Trophoblast cell (in vitro differentiated cells and primary cell): ENCODE data around the gene CDC6.

ENCODE experiments used
- DNase-seq, 2 donors: peaks; one replicate each; pipeline ENCODE4 v3.0.0-alpha.2; 2016
- H2AFZ ChIP-seq: 2 replicates; pipeline ENCODE4 v1.6.1; 2013; ENCODE audit warnings: low read length, moderate library complexity, mild to moderate bottlenecking; ENCODE audit not compliant: insufficient read depth, poor library complexity
- H2AK5ac ChIP-seq: 2 replicates; pipeline ENCODE4 v1.6.1; 2013; ENCODE audit warnings: mild to moderate bottlenecking, low read length
- H2BK120ac ChIP-seq: 2 replicates; pipeline ENCODE4 v1.6.1; 2013; ENCODE audit warnings: low read length, mild to moderate bottlenecking, moderate library complexity; ENCODE audit not compliant: insufficient read depth, poor library complexity
- H2BK12ac ChIP-seq: 2 replicates; pipeline ENCODE4 v1.6.1; 2013; ENCODE audit warnings: mild to moderate bottlenecking, low read length, moderate library complexity
- H2BK5ac ChIP-seq: 2 replicates; pipeline ENCODE4 v1.6.1; 2013; ENCODE audit warnings: low read length, low read depth, moderate library complexity, mild to moderate bottlenecking; ENCODE audit not compliant: poor library complexity
- H3K14ac ChIP-seq: 2 replicates; pipeline ENCODE4 v1.6.1; 2013; ENCODE audit warnings: mild to moderate bottlenecking, low read length
- H3K18ac ChIP-seq: 2 replicates; pipeline ENCODE4 v1.6.1; 2013; ENCODE audit warnings: mild to moderate bottlenecking, low read length
- H3K23ac ChIP-seq: 2 replicates; pipeline ENCODE4 v1.6.1; 2013; ENCODE audit warnings: low read length
- H3K27ac ChIP-seq: 2 replicates; pipeline ENCODE4 v1.5.1; 2013; ENCODE audit warnings: low read depth, mild to moderate bottlenecking, inconsistent platforms, low read length, moderate library complexity
- H3K27me3 ChIP-seq: 2 replicates; pipeline ENCODE4 v1.6.1; 2013; ENCODE audit warnings: inconsistent platforms, mild to moderate bottlenecking, low read length, moderate library complexity; ENCODE audit not compliant: insufficient read depth
- H3K36me3 ChIP-seq, 2 experiments: 1 replicate in 1 of 2; 2 replicates in 1 of 2; pipeline ENCODE4 v1.6.1; 2013; ENCODE audit warnings: low read length in 2 of 2, mild to moderate bottlenecking in 2 of 2, moderate library complexity in 1 of 2; ENCODE audit not compliant: insufficient read depth in 2 of 2, control insufficient read depth in 1 of 2
- H3K4ac ChIP-seq: 2 replicates; pipeline ENCODE4 v1.6.1; 2013; ENCODE audit warnings: low read depth, mild to moderate bottlenecking, low read length, moderate library complexity
- H3K4me1 ChIP-seq, 2 experiments: 1 replicate in 1 of 2; 2 replicates in 1 of 2; pipeline ENCODE4 v1.6.1; 2013; ENCODE audit warnings: low read length in 2 of 2, mild to moderate bottlenecking in 2 of 2, moderate library complexity in 1 of 2; ENCODE audit not compliant: insufficient read depth in 2 of 2, control insufficient read depth in 1 of 2
- H3K4me2 ChIP-seq: 2 replicates; pipeline ENCODE4 v1.6.1; 2013; ENCODE audit warnings: inconsistent platforms, mild to moderate bottlenecking, low read length, moderate library complexity
- H3K4me3 ChIP-seq: 2 replicates; pipeline ENCODE4 v1.5.1; 2013; ENCODE audit warnings: mild to moderate bottlenecking, low read depth, low read length, inconsistent platforms
- H3K79me1 ChIP-seq: one replicate; pipeline ENCODE4 v1.6.1; 2013; ENCODE audit warnings: low read length
- H3K79me2 ChIP-seq: 2 replicates; pipeline ENCODE4 v1.6.1; 2013; ENCODE audit warnings: low read length, mild to moderate bottlenecking; ENCODE audit not compliant: control insufficient read depth, insufficient read depth, poor library complexity
- H3K9ac ChIP-seq: 2 replicates; pipeline ENCODE4 v1.6.1; 2013; ENCODE audit warnings: mild to moderate bottlenecking, low read length
- H3K9me3 ChIP-seq: 2 replicates; pipeline ENCODE4 v1.6.1; 2013; ENCODE audit warnings: low read depth, mild to moderate bottlenecking, control low read depth, inconsistent platforms, low read length; ENCODE audit not compliant: insufficient read depth
- H4K12ac ChIP-seq: 2 replicates; pipeline ENCODE4 v1.6.1; 2013; ENCODE audit warnings: low read depth, mild to moderate bottlenecking, low read length, moderate library complexity
- H4K8ac ChIP-seq: 2 replicates; pipeline ENCODE4 v1.6.1; 2013; ENCODE audit warnings: low read depth, mild to moderate bottlenecking, low read length, moderate library complexity
- H4K91ac ChIP-seq: one replicate; pipeline ENCODE4 v1.6.1; 2013; ENCODE audit warnings: low read depth, mild to moderate bottlenecking, low read length, moderate library complexity
- WGBS: extraction: QIAGEN DNeasy Blood & Tissue Kit; methylation state at CpG from one replicate; pipeline ENCODE4 v1.1.7; 2013; ENCODE audit warnings: missing lambda C conversion rate; ENCODE audit not compliant: insufficient read length, insufficient coverage; ENCODE audit errors: extremely low coverage; 5-methylcytosine and 5-hydroxymethylcytosine counted together

Gene CDC6

DNA sequence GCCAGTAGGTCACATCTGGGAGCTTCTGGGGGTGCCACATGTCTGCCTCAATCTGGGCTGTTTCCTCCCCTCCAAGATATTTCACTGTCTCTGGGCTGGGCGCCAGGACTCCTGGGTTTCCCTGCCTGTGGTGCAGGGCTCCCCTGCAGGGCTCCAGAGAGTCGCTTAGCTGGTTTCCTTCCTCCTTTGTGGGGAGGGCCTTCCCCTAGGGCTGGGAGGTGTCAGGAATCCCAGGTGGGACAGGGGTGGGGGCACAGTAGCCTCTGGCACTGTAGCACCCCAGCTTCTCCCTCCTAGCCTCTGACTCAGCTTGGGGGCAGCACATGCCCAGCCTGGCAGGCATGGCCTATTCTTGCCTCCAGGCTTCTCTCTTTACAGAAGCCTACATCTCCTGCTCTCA, 23.9 kb downstream of the CDC6 start:
- H3K4me3 ChIP-seq = no peak overlapping the region
- peaks cover 28 to 34% of the 10 kb centered on the region in 2 experiments for H3K4me1 ChIP-seq
- H3K4ac ChIP-seq = no peak overlapping the region
- H3K14ac ChIP-seq = no peak overlapping the region
- no peak overlapping the region for H3K9ac ChIP-seq
- no CpG with 5 or more reads among the region's 2 CpGs for WGBS
- H3K18ac ChIP-seq = no peak overlapping the region
- H3K9me3 ChIP-seq = peaks cover 1% of the 10 kb centered on the region
- H3K79me1 ChIP-seq = peaks cover 6% of the 10 kb centered on the region
- no peak overlapping the region for H4K91ac ChIP-seq
- no peak overlapping the region for H2BK12ac ChIP-seq
- DNase-seq = no peak
- H3K4me2 ChIP-seq = no peak overlapping the region
- H4K12ac ChIP-seq = no peak overlapping the region
- H4K8ac ChIP-seq = no peak overlapping the region
- no peak overlapping the region for H3K23ac ChIP-seq
- no peaks in the 10 kb centered on the region for H3K36me3 ChIP-seq
- H2BK5ac ChIP-seq = no peak overlapping the region
- no peak overlapping the region for H3K27ac ChIP-seq
- H3K27me3 ChIP-seq = no peaks in the 10 kb centered on the region
- no peak overlapping the region for H2BK120ac ChIP-seq
- no peaks in the 10 kb centered on the region for H3K79me2 ChIP-seq
- H2AFZ ChIP-seq = no peak overlapping the region
- H2AK5ac ChIP-seq = no peak overlapping the region

- Histone ChIP-seq H3K23ac (no peak overlapping the region), H3K4me3 (no peak overlapping the region), H3K9me3 (peaks cover 1% of the 10 kb centered on the region), H3K79me2 (peaks cover 4% of the 10 kb centered on the region), H4K91ac (no peak overlapping the region), H3K4ac (no peak overlapping the region), H2BK5ac (no peak overlapping the region), H3K36me3 (no peaks in the 10 kb centered on the region), H3K14ac (no peak overlapping the region), H3K79me1 (peaks cover 11% of the 10 kb centered on the region), H2BK120ac (no peak overlapping the region), H4K8ac (no peak overlapping the region), H2AFZ (no peak overlapping the region), H2BK12ac (no peak overlapping the region), H4K12ac (no peak overlapping the region), H3K27ac (no peak overlapping the region), H3K4me1 (peaks cover 29 to 34% of the 10 kb centered on the region in 2 experiments), H3K9ac (no peak overlapping the region), H3K4me2 (no peak overlapping the region), H3K18ac (no peak overlapping the region), H2AK5ac (no peak overlapping the region), H3K27me3 (no peaks in the 10 kb centered on the region)
- no peak for DNase-seq
- no CpG with 5 or more reads among the region's 7 CpGs for WGBS
Observed at GRCh38 chr17:40312131-40312731, 24.6 kb downstream of the CDC6 start.

DNA sequence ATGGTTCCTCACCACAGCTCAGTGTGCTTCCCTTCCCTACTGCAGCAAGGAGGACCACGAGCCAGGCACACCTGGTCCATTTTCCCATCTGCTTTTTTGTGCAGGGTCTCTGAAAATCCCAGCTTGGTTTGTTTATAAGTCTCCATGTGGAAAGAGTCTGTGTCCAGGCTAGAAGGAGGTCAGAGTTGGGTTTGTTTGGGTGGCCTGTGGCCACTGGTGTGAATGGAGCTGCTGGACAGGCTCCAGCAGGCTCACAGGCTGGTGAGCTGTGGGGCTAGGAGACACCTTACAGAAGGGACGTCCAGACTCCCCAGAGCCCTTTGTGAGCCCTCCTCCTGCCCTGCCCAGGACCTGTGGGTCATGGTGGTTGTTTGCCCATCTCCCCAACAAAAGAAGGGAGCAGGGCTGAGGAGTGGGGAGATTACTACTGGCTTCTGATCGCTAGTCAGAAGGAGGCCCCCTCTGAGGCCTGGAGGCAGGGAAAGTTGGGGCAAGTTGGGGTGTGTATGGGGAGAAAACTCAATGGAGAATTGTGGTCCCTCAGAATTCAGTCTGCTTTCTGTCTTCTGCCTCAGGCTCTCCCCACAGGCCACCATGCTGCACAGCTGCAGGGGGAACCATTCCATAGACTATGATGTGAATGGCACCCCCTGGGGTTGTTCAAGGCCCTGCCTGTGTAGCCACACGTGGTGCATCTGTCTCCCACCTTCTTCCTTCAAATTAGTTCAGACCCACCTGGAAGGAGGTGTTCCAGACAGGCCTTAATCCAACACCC, 25.4 kb downstream of the CDC6 start:
- no peak for DNase-seq
- H2AK5ac ChIP-seq = no peak overlapping the region
- no CpG with 5 or more reads among the region's 4 CpGs for WGBS
- H2BK5ac ChIP-seq = no peak overlapping the region
- no peak overlapping the region for H4K91ac ChIP-seq
- no peak overlapping the region for H3K18ac ChIP-seq
- H2AFZ ChIP-seq = no peak overlapping the region
- no peak overlapping the region for H2BK120ac ChIP-seq
- peaks cover 4% of the 10 kb centered on the region for H3K79me2 ChIP-seq
- no peak overlapping the region for H4K12ac ChIP-seq
- no peaks in the 10 kb centered on the region for H3K36me3 ChIP-seq
- H3K23ac ChIP-seq = no peak overlapping the region
- no peak overlapping the region for H2BK12ac ChIP-seq
- H3K27me3 ChIP-seq = no peaks in the 10 kb centered on the region
- no peak overlapping the region for H3K4me2 ChIP-seq
- H3K79me1 ChIP-seq = peaks cover 11% of the 10 kb centered on the region
- no peak overlapping the region for H3K27ac ChIP-seq
- no peak overlapping the region for H4K8ac ChIP-seq
- H3K4me1 ChIP-seq = peaks cover 32 to 34% of the 10 kb centered on the region in 2 experiments
- H3K4me3 ChIP-seq = no peak overlapping the region
- no peak overlapping the region for H3K14ac ChIP-seq
- H3K9ac ChIP-seq = no peak overlapping the region
- no peak overlapping the region for H3K4ac ChIP-seq
- peaks cover 1% of the 10 kb centered on the region for H3K9me3 ChIP-seq

DNA sequence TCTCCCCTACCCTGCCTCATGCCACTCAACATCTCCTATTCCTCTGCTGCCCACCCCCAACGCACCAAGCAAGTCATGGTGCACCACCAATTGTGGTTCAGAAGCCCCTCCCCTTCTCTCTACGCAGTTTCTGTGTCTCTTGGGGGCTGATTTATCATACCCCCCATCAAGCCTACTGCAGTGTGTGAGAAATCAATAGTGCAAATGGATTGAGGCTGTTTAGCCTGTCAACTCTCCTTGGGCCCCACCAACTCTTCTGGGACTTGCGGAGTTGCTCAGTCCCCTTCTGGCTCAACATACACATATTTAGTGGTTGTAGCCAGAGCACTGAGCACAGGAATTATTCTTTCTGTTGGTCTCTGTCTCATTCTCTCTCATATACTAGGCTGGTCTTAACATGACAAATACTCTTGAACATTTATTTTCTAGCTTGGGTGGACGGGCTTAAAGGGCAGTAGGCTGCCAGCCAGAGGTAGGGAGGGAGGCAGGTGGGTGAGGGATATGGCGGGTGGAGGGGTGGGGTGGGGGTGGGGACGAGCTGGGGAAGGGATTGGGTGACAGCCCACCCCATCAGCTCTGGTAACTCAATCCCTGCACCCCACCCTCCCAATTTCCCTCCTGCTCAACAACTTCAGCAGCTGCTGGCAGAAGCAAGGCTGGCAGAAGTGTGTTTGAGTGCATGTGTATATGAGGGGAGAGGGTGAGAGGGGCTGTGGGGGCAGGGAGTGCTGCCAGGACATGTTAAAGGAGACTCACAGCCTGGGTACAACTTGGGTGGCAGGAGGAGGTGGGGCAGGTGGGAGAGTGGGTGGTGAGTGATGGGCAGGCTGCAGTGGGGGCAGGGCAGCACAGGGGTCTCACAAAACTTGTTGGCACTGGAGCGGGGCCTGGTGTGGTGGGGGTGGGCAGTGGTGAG, 26.2 kb downstream of the CDC6 start:
- Histone ChIP-seq H3K4me2 (no peak overlapping the region), H3K18ac (no peak overlapping the region), H2BK12ac (no peak overlapping the region), H3K9me3 (peaks cover 1% of the 10 kb centered on the region), H2AFZ (no peak overlapping the region), H2BK5ac (no peak overlapping the region), H4K91ac (no peak overlapping the region), H3K9ac (no peak overlapping the region), H3K79me2 (peaks cover 8% of the 10 kb centered on the region), H2BK120ac (no peak overlapping the region), H3K14ac (no peak overlapping the region), H3K79me1 (peaks cover 17% of the 10 kb centered on the region), H2AK5ac (no peak overlapping the region), H3K4ac (no peak overlapping the region), H3K36me3 (no peaks in the 10 kb centered on the region), H3K27me3 (no peaks in the 10 kb centered on the region), H3K4me1 (peaks cover 32 to 35% of the 10 kb centered on the region in 2 experiments), H4K8ac (no peak overlapping the region), H3K4me3 (no peak overlapping the region), H3K27ac (no peak overlapping the region), H3K23ac (no peak overlapping the region), H4K12ac (no peak overlapping the region)
- DNase-seq = no peak
- no CpG with 5 or more reads among the region's 7 CpGs for WGBS
